ENCODE measurements around the gene GAS2L2. TPM values are rescaled to one million over a fixed set of nuclear protein-coding genes. Genes with fewer than 3 reads are reported as not detected.

Gene GAS2L2
- total RNA-seq, 1 donor from 2014 or later, result not detected

DNA sequence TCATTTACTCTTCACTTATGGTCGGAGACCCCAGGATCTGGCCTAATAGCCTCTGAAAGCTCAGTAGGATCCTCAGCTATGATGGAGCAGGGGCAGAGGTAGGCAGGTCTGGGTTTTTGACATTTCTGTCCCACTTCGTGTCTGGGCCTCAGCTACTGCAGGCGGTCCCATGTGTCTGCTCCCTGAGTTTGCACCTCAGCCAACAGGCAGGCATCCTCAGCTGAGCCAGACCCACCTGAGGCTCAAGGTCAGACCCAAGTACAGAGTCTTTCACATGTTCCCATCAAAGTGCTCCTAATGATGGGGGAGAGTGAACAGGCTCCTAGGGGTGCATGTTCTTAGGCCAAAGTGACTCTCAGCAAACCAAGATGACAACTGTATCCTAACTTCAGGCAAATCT lies 24.5 kb downstream of the GAS2L2 start:
- H3K4me3 ChIP-seq (ENCODE audit: low read depth, low read length), result no peak overlapping the region
- peaks cover 3% of the 10 kb centered on the region for H3K36me3 ChIP-seq (ENCODE audit: control insufficient read depth, insufficient read depth, low read length)
- DNase-seq (ENCODE audit: low read depth) (no peak), FAIRE-seq (no peak)
- peaks cover 3% of the 10 kb centered on the region for H3K27me3 ChIP-seq (ENCODE audit: control insufficient read depth, insufficient read depth, low read length)
- TF ChIP-seq, protein P1, sequence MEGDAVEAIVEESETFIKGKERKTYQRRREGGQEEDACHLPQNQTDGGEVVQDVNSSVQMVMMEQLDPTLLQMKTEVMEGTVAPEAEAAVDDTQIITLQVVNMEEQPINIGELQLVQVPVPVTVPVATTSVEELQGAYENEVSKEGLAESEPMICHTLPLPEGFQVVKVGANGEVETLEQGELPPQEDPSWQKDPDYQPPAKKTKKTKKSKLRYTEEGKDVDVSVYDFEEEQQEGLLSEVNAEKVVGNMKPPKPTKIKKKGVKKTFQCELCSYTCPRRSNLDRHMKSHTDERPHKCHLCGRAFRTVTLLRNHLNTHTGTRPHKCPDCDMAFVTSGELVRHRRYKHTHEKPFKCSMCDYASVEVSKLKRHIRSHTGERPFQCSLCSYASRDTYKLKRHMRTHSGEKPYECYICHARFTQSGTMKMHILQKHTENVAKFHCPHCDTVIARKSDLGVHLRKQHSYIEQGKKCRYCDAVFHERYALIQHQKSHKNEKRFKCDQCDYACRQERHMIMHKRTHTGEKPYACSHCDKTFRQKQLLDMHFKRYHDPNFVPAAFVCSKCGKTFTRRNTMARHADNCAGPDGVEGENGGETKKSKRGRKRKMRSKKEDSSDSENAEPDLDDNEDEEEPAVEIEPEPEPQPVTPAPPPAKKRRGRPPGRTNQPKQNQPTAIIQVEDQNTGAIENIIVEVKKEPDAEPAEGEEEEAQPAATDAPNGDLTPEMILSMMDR (IDR thresholded peaks at IDR 0.05; ENCODE audit: insufficient read depth, low read length, severe bottlenecking), result no peak

DNA sequence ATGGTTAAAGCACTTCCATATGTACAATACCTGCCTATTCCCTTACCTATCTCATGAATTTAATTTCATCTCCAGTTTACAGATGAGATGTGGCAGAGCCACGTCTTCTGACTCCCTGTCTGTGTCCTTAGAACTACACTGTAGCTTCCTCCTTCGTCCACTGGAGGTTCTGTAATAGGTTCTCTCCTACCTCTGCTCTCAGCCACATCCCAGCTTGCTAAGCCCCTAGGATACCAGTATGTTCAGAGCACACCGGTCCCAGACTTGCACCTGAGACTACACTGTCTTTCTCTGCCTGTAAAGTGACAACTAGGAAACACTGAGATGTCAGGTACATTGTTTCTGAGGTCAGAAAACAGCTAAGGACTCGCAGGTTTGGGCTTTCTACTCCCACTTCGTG lies 25.4 kb downstream of the GAS2L2 start:
- H3K4me3 ChIP-seq (ENCODE audit: low read depth, low read length), result no peak overlapping the region
- TF ChIP-seq, protein P1 (IDR thresholded peaks at IDR 0.05; ENCODE audit: insufficient read depth, low read length, severe bottlenecking), result no peak
- FAIRE-seq (no peak), DNase-seq (ENCODE audit: low read depth) (no peak)
- peaks cover 4% of the 10 kb centered on the region for H3K36me3 ChIP-seq (ENCODE audit: control insufficient read depth, insufficient read depth, low read length)
- peaks cover 1% of the 10 kb centered on the region for H3K27me3 ChIP-seq (ENCODE audit: control insufficient read depth, insufficient read depth, low read length)

DNA sequence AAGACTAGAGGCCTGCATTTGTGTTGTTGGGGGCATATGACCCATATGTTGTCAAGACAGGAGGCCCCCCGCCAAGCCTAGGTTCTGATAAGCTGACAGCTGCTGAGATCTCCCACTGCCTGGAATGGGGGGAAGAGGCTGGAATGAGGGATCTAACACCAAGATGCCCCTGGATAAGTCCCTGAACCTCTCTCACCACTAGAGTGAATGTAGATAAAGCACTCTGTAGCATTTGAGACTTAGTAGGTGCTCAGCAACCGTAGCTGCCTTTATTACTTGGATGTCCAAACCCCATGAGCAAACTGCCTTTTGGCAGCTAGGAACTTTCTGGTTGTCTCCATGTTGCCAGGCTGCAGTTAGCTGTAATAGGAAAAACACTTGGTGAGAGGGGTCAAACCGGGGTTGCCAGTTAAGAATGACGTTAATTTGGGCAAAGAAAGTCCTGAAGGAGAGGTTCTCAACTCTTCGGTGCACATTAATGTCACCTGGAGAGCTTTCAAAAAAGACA lies 26.0 kb downstream of the GAS2L2 start:
- DNase-seq (ENCODE audit: low read depth) (no peak), FAIRE-seq (no peak)
- Histone ChIP-seq H3K4me3 (ENCODE audit: low read depth, low read length) (no peak overlapping the region), H3K36me3 (ENCODE audit: control insufficient read depth, insufficient read depth, low read length) (peaks cover 4% of the 10 kb centered on the region), H3K27me3 (ENCODE audit: control insufficient read depth, insufficient read depth, low read length) (no peaks in the 10 kb centered on the region)
- TF ChIP-seq, protein P1 (IDR thresholded peaks at IDR 0.05; ENCODE audit: insufficient read depth, low read length, severe bottlenecking), result no peak

DNA sequence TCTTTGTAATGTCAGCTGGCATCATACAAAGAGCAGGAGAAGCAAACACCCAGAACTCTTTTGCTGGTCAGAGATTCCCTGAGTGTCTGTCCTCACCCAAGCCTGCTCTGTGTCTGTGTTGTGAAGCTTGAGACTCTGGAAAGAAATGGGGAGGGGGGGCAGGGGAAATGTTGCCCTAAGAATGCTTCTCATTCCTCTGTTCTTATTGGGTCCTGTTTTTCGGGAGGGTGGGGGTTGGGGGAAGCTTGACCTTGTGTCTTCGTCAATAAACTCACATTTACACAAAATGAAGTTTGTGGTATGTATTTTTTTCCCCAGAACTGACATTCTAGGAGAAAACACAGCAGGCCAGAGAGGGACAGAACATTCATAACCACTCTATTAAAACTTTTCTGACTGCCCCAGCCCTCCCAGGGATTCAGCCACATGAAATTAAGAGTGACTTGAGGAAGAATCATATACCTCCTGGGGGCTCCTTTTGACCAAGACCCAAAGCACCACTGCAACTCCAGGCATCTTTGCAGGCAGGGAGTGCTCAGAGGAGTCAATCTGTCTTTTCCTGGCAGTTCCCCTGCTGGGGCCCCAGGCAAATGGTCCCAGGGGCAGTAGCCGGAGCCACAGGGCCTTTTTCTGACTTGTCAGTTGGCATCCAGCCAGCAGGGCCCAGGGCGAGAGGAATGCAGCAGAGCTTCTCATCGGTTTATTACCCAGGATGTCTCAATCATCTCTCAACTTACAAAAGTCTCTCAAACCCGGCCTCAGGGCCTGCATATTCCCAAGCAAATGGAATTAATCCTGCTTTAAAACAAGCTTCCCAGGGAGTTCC lies 26.7 kb downstream of the GAS2L2 start:
- Histone ChIP-seq H3K4me3 (ENCODE audit: low read depth, low read length) (no peak overlapping the region), H3K27me3 (ENCODE audit: control insufficient read depth, insufficient read depth, low read length) (no peaks in the 10 kb centered on the region), H3K36me3 (ENCODE audit: control insufficient read depth, insufficient read depth, low read length) (peaks cover 4% of the 10 kb centered on the region)
- DNase-seq (ENCODE audit: low read depth) (peak; percentile 41), FAIRE-seq (no peak)
- TF ChIP-seq, protein P1 (IDR thresholded peaks at IDR 0.05; ENCODE audit: insufficient read depth, low read length, severe bottlenecking), result no peak

DNA sequence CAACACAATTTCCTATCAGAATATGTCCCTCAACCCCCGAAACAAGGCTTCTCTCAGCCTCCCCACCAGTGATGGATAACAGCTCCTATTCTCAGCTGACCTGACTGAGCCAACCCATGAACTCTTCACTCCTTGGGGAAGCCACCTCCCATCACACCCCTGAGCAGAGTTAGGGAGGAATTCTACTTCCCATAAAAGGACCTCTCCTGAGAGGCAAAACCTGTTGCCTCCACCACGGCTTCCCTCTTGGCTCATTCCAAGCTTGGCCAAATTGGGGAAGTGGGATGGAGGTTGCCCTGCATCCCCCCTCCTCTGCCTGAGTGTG lies 27.3 kb downstream of the GAS2L2 start:
- FAIRE-seq, result no peak
- H3K36me3 ChIP-seq (ENCODE audit: control insufficient read depth, insufficient read depth, low read length), result peaks cover 4% of the 10 kb centered on the region

More for the DNA sequence above, 27.3 kb downstream of the GAS2L2 start:
- Histone ChIP-seq H3K4me3 (ENCODE audit: low read depth, low read length) (no peak overlapping the region), H3K27me3 (ENCODE audit: control insufficient read depth, insufficient read depth, low read length) (no peaks in the 10 kb centered on the region)
- DNase-seq (ENCODE audit: low read depth), result no peak
- TF ChIP-seq, protein P1 (IDR thresholded peaks at IDR 0.05; ENCODE audit: insufficient read depth, low read length, severe bottlenecking), result no peak

All from bronchial epithelial cell (primary cell).